WERI-Rb-1 (cell line): ENCODE results near the gene AREL1.

ENCODE experiments used
- DNase-seq: peaks from one replicate; pipeline ENCODE4 v3.0.0-alpha.2; 2020
- H3K27ac ChIP-seq: fragments of 250-450 bp; sonication (Bioruptor Pico); 2 replicates; pipeline ENCODE4 v1.5.1; 2020; ENCODE audit warnings: mild to moderate bottlenecking, moderate library complexity
- H3K27me3 ChIP-seq: fragments of 250-450 bp; sonication (Bioruptor Pico); 2 replicates; pipeline ENCODE4 v1.5.1; 2021; ENCODE audit warnings: mild to moderate bottlenecking, low read depth, moderate library complexity; ENCODE audit not compliant: insufficient read depth, severe bottlenecking
- H3K36me3 ChIP-seq: fragments of 250-450 bp; sonication (Bioruptor Pico); 2 replicates; pipeline ENCODE4 v1.5.1; 2020; ENCODE audit warnings: mild to moderate bottlenecking, moderate library complexity
- H3K4me3 ChIP-seq: 2 replicates; pipeline ENCODE4 v1.5.1; 2011; ENCODE audit warnings: low read depth, mild to moderate bottlenecking, control low read depth, low read length
- H3K9me3 ChIP-seq: fragments of 250-450 bp; sonication (Bioruptor Pico); 2 replicates; pipeline ENCODE4 v1.5.1; 2021; ENCODE audit warnings: mild to moderate bottlenecking, moderate library complexity; ENCODE audit not compliant: severe bottlenecking
- CTCF ChIP-seq: IDR thresholded peaks from 2 replicates; pipeline ENCODE4 v1.5.1; 2011; ENCODE audit warnings: low read depth, mild to moderate bottlenecking, control low read depth, inconsistent platforms, low read length

AREL1 gene

DNA sequence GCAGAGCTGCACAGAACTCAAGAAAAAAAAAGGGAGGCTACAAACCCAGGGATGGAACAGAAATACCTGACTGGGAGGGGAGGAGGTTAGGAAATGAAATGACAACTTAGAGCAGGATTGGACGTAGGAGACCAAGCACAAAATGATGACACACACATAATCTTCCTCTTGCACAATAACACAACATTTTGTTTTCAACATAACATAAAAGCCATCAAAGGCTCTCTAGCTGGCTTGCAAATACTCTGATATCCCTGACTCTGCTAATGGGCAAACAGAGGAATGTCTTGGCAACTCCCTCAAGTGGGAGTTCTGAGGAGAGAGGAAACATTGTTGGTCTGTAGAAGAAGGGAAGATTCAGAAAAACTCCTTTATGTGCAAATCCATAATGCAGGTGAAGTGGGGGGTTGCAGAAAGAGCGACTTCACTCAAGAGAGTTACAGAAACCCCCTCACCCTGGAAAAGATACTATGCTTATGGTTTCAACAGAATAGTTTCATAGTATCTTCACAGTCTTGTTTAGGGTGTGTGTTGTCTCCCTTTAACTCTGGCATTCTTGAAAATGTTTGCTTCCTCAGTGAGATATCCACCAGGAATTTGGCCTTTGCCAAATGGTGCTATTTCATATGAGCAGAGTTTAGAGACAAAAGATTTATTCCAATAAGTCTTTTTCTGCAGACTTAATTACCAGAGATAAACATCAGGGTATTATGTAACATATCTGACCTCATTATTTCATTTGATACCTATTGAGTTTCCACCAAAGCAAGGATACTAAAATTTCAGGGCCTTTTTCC lies 57.1 kb downstream of the AREL1 start:
- no peak for TF ChIP-seq CTCF
- Histone ChIP-seq H3K27me3 (no peaks in the 10 kb centered on the region), H3K9me3 (no peaks in the 10 kb centered on the region), H3K4me3 (no peak overlapping the region), H3K27ac (no peak overlapping the region), H3K36me3 (no peaks in the 10 kb centered on the region; the same call in 1 of the 2 replicates)
- no peak for DNase-seq

- H3K27me3 ChIP-seq = no peaks in the 10 kb centered on the region
- no peaks in the 10 kb centered on the region for H3K9me3 ChIP-seq
- no peaks in the 10 kb centered on the region for H3K36me3 ChIP-seq
- no peak overlapping the region for H3K27ac ChIP-seq
- TF ChIP-seq CTCF = no peak
- H3K4me3 ChIP-seq = no peak overlapping the region
- DNase-seq = no peak
Measured at GRCh38 chr14:74654931-74655330, 57.9 kb downstream of the AREL1 start.

DNA sequence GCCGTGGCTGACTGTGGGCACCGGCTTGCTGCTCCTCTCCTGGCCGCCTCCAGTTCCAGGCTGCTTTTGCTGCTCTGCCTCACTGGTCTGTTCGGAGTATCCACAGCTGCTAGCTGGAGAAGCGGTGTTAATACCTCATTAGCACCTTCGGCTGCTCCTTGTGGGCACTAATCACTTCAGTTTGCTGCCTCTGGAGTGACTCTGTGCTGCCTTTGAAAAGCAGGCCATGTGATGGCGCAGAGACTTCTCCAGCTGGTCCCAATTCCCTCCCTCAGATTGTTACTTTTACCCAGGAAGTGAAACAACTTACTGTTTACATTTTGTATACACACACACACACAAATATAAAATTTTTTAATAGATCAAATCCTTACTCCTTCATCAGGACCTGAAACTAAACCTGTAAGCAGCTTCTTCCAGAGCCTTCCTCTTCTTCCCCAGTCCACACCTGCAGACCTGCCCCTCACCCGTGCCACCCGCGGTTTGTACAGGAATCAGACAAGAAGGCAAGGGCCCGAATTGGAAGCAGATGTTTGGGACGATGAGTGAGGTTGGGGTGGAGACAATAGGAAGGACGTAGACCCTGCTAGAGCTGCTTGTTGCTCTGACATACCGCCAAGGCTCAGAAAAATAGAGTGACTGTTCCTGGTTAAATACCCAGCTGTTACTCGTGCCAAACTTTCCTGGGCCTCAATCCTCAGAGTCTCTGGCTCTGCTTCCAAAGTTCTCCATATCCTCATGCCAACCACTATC lies 59.3 kb downstream of the AREL1 start:
- no peaks in the 10 kb centered on the region for H3K36me3 ChIP-seq
- no peak for DNase-seq
- H3K27ac ChIP-seq = no peak overlapping the region
- H3K4me3 ChIP-seq = no peak overlapping the region
- no peaks in the 10 kb centered on the region for H3K9me3 ChIP-seq
- no peak for TF ChIP-seq CTCF
- H3K27me3 ChIP-seq = no peaks in the 10 kb centered on the region

DNA sequence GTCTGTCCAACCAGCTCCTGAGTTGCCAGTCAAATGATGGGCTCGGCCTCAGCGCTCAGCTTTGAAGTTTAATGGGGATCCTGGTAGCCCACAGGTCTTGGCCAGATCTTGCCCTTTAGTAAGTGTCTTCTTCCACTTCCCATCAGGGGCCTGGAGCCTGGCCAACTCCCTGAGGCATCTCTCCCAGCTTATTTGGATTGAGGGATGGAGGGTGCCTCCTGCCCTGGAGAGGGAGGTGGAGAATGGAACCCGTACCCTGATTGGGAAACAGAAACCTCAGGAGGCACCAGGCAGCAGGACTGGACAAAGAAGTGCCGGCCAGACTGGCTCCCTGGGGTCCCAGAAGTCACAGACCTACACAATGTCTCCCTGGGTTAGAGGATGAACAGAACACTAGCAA lies 60.3 kb downstream of the AREL1 start:
- H3K27me3 ChIP-seq = no peaks in the 10 kb centered on the region
- no peaks in the 10 kb centered on the region for H3K9me3 ChIP-seq
- TF ChIP-seq CTCF = no peak
- no peak for DNase-seq
- H3K27ac ChIP-seq = no peak overlapping the region
- H3K4me3 ChIP-seq = no peak overlapping the region
- no peaks in the 10 kb centered on the region for H3K36me3 ChIP-seq

DNA sequence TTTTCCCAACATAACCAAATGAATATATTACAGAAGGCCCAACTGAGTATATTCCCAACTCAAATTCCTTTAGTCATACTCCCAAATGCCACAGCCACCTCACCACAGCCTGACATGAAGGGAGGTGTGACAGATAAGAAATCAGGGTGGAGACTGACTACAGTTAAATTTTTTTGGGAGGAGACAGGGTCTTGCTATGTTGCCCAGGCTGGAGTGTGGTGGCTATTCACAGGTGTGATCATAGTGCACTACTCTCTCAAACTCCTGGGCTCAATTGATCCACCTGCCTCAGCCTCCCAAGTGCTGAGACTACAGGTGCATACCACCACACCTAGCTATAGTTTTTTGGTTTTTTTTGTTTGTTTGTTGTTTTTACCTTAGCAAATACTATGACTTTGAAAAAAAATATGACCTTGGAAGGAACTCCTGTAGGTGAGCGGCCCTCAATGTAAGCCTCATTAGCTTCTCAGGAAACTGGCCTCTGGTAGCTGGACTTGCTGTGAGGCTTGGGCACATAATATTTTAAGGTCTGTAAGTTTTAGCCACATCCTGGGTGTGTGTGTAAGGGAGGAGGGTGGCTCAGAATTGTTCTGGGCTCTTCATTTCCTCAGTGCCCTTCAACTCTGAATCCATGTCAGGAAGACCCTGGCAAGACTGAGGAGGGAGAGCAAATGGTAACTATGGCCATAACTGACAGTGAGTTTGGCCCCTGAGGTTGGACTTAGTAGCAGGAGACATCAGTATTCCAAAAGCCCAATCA lies 61.8 kb downstream of the AREL1 start:
- no peaks in the 10 kb centered on the region for H3K36me3 ChIP-seq
- no peak overlapping the region for H3K4me3 ChIP-seq
- no peaks in the 10 kb centered on the region for H3K27me3 ChIP-seq
- H3K27ac ChIP-seq = no peak overlapping the region
- no peaks in the 10 kb centered on the region for H3K9me3 ChIP-seq
- no peak for DNase-seq
- TF ChIP-seq CTCF = no peak
